ENCODE data around the gene KIF1B.
"Not testable (repeated sequence)": the region's sequence is repeated elsewhere in the genome, so short reads cannot be mapped to it uniquely, and the experiment has no call there.

The KIF1B gene

DNA sequence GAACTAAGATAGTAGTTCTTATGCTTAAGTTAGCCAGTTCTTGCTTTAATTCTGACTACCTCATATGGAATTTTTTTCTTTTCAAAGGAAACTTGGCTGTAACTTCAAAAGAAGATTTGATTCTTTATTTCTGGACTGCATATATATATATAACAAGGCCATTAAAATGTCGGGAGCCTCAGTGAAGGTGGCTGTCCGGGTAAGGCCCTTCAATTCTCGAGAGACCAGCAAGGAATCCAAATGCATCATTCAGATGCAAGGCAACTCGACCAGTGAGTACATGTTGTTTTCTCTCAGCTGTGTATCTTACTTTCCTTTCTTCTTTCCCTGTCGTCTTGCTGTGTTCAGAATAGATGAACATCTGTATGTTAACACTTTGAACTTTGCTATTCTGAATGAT, 21.8 kb downstream of the KIF1B start:
- Histone ChIP-seq H3K36me3 (ENCODE audit: control insufficient read depth, insufficient read depth, low read length) (no peaks in the 10 kb centered on the region), H3K4me1 (ENCODE audit: control insufficient read depth, insufficient read depth, low read length) (no peaks in the 10 kb centered on the region), H3K27ac (ENCODE audit: insufficient read depth, low read depth, low read length, poor library complexity, severe bottlenecking) (no peak overlapping the region), H3K9me3 (ENCODE audit: control insufficient read depth, low read length) (no peaks in the 10 kb centered on the region), H3K27me3 (ENCODE audit: control insufficient read depth, insufficient read depth, low read length, poor library complexity, severe bottlenecking) (no peaks in the 10 kb centered on the region), H3K4me3 (ENCODE audit: insufficient read depth, low read depth, low read length) (no peak overlapping the region)
- 74 to 86% methylated on average over 4 to 5 of the region's 5 CpGs for WGBS, 2 experiments

- H3K27ac ChIP-seq (ENCODE audit: insufficient read depth, low read depth, low read length, poor library complexity, severe bottlenecking): no peak overlapping the region
- no peaks in the 10 kb centered on the region for H3K36me3 ChIP-seq (ENCODE audit: control insufficient read depth, insufficient read depth, low read length)
- H3K4me1 ChIP-seq (ENCODE audit: control insufficient read depth, insufficient read depth, low read length): no peaks in the 10 kb centered on the region
- no peaks in the 10 kb centered on the region for H3K27me3 ChIP-seq (ENCODE audit: control insufficient read depth, insufficient read depth, low read length, poor library complexity, severe bottlenecking)
- no peaks in the 10 kb centered on the region for H3K9me3 ChIP-seq (ENCODE audit: control insufficient read depth, low read length)
- 90 to 95% methylated on average over 2 of the region's 2 CpGs for WGBS, 2 experiments
- no peak overlapping the region for H3K4me3 ChIP-seq (ENCODE audit: insufficient read depth, low read depth, low read length)
Observed at GRCh38 chr1:10236405-10237156, 26.2 kb downstream of the KIF1B start.

DNA sequence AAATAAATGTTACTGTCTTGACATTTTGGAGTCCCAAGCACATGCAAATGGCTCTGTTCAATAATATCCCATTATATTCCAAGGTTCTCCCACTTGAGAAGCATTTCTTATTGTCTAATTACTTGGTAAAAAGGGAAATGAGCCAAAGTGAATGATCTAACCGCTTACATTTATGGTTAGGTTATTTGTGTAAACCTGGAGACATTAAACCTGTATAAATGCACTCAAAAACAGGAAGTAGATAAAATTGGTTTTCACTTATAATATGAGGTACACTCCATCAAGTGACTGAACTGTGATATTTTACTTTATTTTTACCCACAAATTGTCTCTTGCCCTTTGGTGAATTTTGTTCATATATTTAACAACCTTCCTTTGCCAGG, 26.8 kb downstream of the KIF1B start:
- Histone ChIP-seq H3K4me3 (ENCODE audit: insufficient read depth, low read depth, low read length) (no peak overlapping the region), H3K27ac (ENCODE audit: insufficient read depth, low read depth, low read length, poor library complexity, severe bottlenecking) (no peak overlapping the region), H3K4me1 (ENCODE audit: control insufficient read depth, insufficient read depth, low read length) (no peaks in the 10 kb centered on the region), H3K27me3 (ENCODE audit: control insufficient read depth, insufficient read depth, low read length, poor library complexity, severe bottlenecking) (no peaks in the 10 kb centered on the region), H3K36me3 (ENCODE audit: control insufficient read depth, insufficient read depth, low read length) (no peaks in the 10 kb centered on the region), H3K9me3 (ENCODE audit: control insufficient read depth, low read length) (no peaks in the 10 kb centered on the region)
- WGBS, 2 experiments: 100% methylated on average over 1 of the region's 1 CpG

DNA sequence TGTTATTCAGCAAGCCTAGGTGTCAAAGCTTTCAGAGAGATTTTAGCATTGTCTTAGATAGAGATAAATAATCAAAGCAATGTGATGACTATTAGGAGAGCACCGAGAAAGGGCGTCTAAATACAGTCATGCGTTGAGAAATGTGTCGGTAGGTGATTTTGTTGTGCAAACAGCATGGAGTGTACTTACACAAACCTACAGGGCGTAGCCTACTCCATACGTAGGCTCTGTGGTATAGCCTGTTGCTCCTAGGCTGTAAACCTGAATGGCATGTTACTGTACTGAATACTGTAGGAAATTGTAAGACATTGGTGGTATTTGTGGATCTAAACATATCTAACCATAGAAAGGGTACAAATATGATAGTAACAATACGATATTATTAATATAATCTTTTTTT, 31.8 kb downstream of the KIF1B start:
- Histone ChIP-seq H3K27ac (ENCODE audit: insufficient read depth, low read depth, low read length, poor library complexity, severe bottlenecking) (no peak overlapping the region), H3K4me1 (ENCODE audit: control insufficient read depth, insufficient read depth, low read length) (no peaks in the 10 kb centered on the region), H3K36me3 (ENCODE audit: control insufficient read depth, insufficient read depth, low read length) (no peaks in the 10 kb centered on the region), H3K27me3 (ENCODE audit: control insufficient read depth, insufficient read depth, low read length, poor library complexity, severe bottlenecking) (no peaks in the 10 kb centered on the region), H3K4me3 (ENCODE audit: insufficient read depth, low read depth, low read length) (no peak overlapping the region), H3K9me3 (ENCODE audit: control insufficient read depth, low read length) (no peaks in the 10 kb centered on the region)
- WGBS, 2 experiments: 96 to 98% methylated on average over 6 to 7 of the region's 7 CpGs

- Histone ChIP-seq H3K9me3 (ENCODE audit: control insufficient read depth, low read length) (no peaks in the 10 kb centered on the region), H3K27me3 (ENCODE audit: control insufficient read depth, insufficient read depth, low read length, poor library complexity, severe bottlenecking) (no peaks in the 10 kb centered on the region), H3K36me3 (ENCODE audit: control insufficient read depth, insufficient read depth, low read length) (no peaks in the 10 kb centered on the region), H3K27ac (ENCODE audit: insufficient read depth, low read depth, low read length, poor library complexity, severe bottlenecking) (no peak overlapping the region), H3K4me3 (ENCODE audit: insufficient read depth, low read depth, low read length) (no peak overlapping the region), H3K4me1 (ENCODE audit: control insufficient read depth, insufficient read depth, low read length) (no peaks in the 10 kb centered on the region)
- 92 to 95% methylated on average over 6 of the region's 6 CpGs for WGBS, 2 experiments
Observed at GRCh38 chr1:10242811-10243210, 32.4 kb downstream of the KIF1B start.

- H3K36me3 ChIP-seq (ENCODE audit: control insufficient read depth, insufficient read depth, low read length): peaks cover 3% of the 10 kb centered on the region
- WGBS, 2 experiments: 85 to 87% methylated on average over 3 of the region's 3 CpGs
- H3K4me1 ChIP-seq (ENCODE audit: control insufficient read depth, insufficient read depth, low read length): no peaks in the 10 kb centered on the region
- H3K9me3 ChIP-seq (ENCODE audit: control insufficient read depth, low read length): no peaks in the 10 kb centered on the region
- H3K4me3 ChIP-seq (ENCODE audit: insufficient read depth, low read depth, low read length): no peak overlapping the region
- no peak overlapping the region for H3K27ac ChIP-seq (ENCODE audit: insufficient read depth, low read depth, low read length, poor library complexity, severe bottlenecking)
- H3K27me3 ChIP-seq (ENCODE audit: control insufficient read depth, insufficient read depth, low read length, poor library complexity, severe bottlenecking): no peaks in the 10 kb centered on the region
Observed at GRCh38 chr1:10245674-10246073, 35.3 kb downstream of the KIF1B start.

- H3K9me3 ChIP-seq (ENCODE audit: control insufficient read depth, low read length): no peaks in the 10 kb centered on the region
- H3K4me3 ChIP-seq (ENCODE audit: insufficient read depth, low read depth, low read length): no peak overlapping the region
- no peaks in the 10 kb centered on the region for H3K4me1 ChIP-seq (ENCODE audit: control insufficient read depth, insufficient read depth, low read length)
- no peaks in the 10 kb centered on the region for H3K27me3 ChIP-seq (ENCODE audit: control insufficient read depth, insufficient read depth, low read length, poor library complexity, severe bottlenecking)
- no peak overlapping the region for H3K27ac ChIP-seq (ENCODE audit: insufficient read depth, low read depth, low read length, poor library complexity, severe bottlenecking)
- peaks cover 3% of the 10 kb centered on the region for H3K36me3 ChIP-seq (ENCODE audit: control insufficient read depth, insufficient read depth, low read length)
- 89 to 92% methylated on average over 10 to 12 of the region's 12 CpGs for WGBS, 2 experiments
Observed at GRCh38 chr1:10249808-10250457, 39.6 kb downstream of the KIF1B start.

GRCh38 chr1:10250663-10251062, 40.3 kb downstream of the KIF1B start:
- Histone ChIP-seq H3K4me3 (ENCODE audit: insufficient read depth, low read depth, low read length) (no peak overlapping the region), H3K27me3 (ENCODE audit: control insufficient read depth, insufficient read depth, low read length, poor library complexity, severe bottlenecking) (no peaks in the 10 kb centered on the region), H3K27ac (ENCODE audit: insufficient read depth, low read depth, low read length, poor library complexity, severe bottlenecking) (no peak overlapping the region), H3K9me3 (ENCODE audit: control insufficient read depth, low read length) (no peaks in the 10 kb centered on the region), H3K36me3 (ENCODE audit: control insufficient read depth, insufficient read depth, low read length) (peaks cover 3% of the 10 kb centered on the region), H3K4me1 (ENCODE audit: control insufficient read depth, insufficient read depth, low read length) (no peaks in the 10 kb centered on the region)
- WGBS, 2 experiments: 86 to 88% methylated on average over 7 of the region's 7 CpGs

DNA sequence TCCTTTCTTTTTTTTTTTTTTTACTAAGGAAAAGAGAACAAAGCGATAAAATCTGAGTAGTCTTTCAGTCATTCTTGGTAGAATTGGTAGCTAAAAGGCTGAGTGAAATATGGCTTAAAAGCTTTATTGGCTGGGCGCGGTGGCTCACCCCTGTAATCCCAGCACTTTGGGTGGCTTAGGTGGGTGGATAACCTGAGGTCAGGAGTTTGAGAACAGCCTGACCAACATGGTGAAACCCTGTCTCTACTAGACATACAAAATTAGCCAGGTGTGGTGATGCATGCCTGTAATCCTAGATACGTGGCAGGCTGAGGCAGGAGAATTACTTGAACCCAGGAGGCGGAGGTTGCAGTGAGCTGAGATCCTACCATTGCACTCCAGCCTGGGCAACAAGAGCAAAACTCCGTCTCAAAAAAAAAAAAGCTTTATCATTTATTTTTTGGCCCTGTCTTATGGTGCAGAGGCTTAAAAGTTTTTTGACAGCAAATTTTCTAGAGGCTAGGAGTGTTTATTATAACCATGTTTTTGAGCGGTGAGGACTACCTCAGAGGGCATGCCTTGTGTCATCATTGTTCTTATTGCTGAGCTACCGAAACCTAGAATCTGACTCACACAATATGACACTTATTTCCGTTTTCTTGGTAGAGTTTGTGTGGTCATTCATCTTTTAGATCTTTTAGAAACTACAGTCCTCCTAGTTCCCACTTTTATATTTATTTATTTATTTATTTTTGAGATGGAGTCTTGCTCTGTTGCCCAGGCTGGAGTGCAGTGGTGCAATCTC, 41.1 kb downstream of the KIF1B start:
- not testable (repeated sequence) for H3K27me3 ChIP-seq (ENCODE audit: control insufficient read depth, insufficient read depth, low read length, poor library complexity, severe bottlenecking); H3K4me3 ChIP-seq (ENCODE audit: insufficient read depth, low read depth, low read length); H3K4me1 ChIP-seq (ENCODE audit: control insufficient read depth, insufficient read depth, low read length); H3K27ac ChIP-seq (ENCODE audit: insufficient read depth, low read depth, low read length, poor library complexity, severe bottlenecking); H3K9me3 ChIP-seq (ENCODE audit: control insufficient read depth, low read length); H3K36me3 ChIP-seq (ENCODE audit: control insufficient read depth, insufficient read depth, low read length)
- 93 to 96% methylated on average over 9 of the region's 9 CpGs for WGBS, 2 experiments

DNA sequence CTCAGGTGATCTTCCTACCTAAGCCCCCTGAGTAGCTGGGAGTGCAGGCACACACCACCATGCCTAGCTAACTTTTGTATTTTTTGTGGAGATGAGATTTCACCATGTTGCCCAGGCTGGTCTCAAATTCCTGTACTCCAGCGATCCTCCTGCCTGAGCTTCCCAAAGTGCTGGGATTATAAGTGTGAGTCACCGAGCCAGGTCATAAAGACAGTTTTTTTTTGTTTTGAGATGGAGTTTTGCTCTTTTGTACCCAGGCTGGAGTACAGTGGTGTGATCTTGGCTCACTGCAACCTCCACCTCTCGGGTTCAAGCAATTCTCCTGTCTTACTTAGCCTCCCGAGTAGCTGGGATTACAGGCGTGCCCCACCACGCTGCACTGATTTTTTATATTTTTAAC, 42.1 kb downstream of the KIF1B start:
- H3K27me3 ChIP-seq (ENCODE audit: control insufficient read depth, insufficient read depth, low read length, poor library complexity, severe bottlenecking): no peaks in the 10 kb centered on the region
- no peaks in the 10 kb centered on the region for H3K4me1 ChIP-seq (ENCODE audit: control insufficient read depth, insufficient read depth, low read length)
- 94 to 96% methylated on average over 6 of the region's 6 CpGs for WGBS, 2 experiments
- no peak overlapping the region for H3K27ac ChIP-seq (ENCODE audit: insufficient read depth, low read depth, low read length, poor library complexity, severe bottlenecking)
- H3K9me3 ChIP-seq (ENCODE audit: control insufficient read depth, low read length): no peaks in the 10 kb centered on the region
- H3K4me3 ChIP-seq (ENCODE audit: insufficient read depth, low read depth, low read length): no peak overlapping the region
- H3K36me3 ChIP-seq (ENCODE audit: control insufficient read depth, insufficient read depth, low read length): peaks cover 3% of the 10 kb centered on the region
